Activated CD8-positive, alpha-beta memory T cell treated with anti-CD3 and anti-CD28 coated beads for 36 hours (primary cell): Measurements from ENCODE around the gene TNNC2. TPM values are rescaled to one million over a fixed set of nuclear protein-coding genes. Genes with fewer than 3 reads are reported as not detected.

ENCODE experiments used
- CTCF ChIA-PET: fragments of 350-600 bp; sonication (Branson Sonifier 250); formaldehyde crosslinking; loops from one replicate; lab custom pipeline; 2021; ENCODE audit warnings: antibody characterized with exemption; lab: Charles Lee
- POLR2A ChIA-PET: fragments of 350-600 bp; sonication (Branson Sonifier 250); formaldehyde crosslinking; loops from one replicate; lab custom pipeline; 2021; ENCODE audit warnings: antibody characterized with exemption; lab: Charles Lee
- total RNA-seq, 2 experiments: library from RNA; stranded (reverse); gene quantifications; one replicate each; pipeline ENCODE4 v1.2.3, GENCODE V29; 2021

The TNNC2 gene
- total RNA-seq, 2 experiments from 2014 or later, result not detected

DNA sequence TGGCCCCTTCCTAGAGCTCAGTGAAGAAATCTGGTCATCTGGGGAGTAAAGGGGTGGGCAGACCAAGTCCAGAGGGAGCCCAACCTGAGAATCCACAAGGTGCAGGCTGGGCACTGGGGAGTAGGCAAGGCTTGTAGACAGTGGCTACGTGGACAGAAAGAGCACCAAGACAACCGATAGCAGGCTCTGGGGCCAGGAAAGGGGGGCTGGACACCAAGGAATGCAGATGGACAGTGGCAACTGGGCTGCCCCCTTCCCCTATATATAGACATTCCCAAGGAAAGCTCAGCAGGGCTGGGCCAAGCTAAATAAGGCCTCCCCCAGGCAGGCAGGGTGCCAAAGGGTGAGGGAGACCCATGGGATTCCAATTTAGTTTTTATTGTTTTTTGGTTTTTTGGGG is 1.5 kb upstream of the TNNC2 start:
- ChIA-PET POLR2A (no interaction called here), CTCF (interaction anchor here (0.7 to 1.1 kb wide), 2 partner anchors 141 to 473 kb away, joined by 4 read pairs; no protein-coding TSS in a partner anchor)

GRCh38 chr20:45827712-45828111 is 600 bp upstream of the TNNC2 start:
- ChIA-PET CTCF (interaction anchor here (1.1 kb wide), 1 partner anchor 142 kb away, joined by 4 read pairs; no protein-coding TSS in a partner anchor), POLR2A (no interaction called here)

GRCh38 chr20:45826381-45827019 is 612 bp downstream of the TNNC2 start:
- ChIA-PET POLR2A (interaction anchor here (0.9 kb wide), 1 partner anchor 120 kb away, joined by 3 read pairs; no protein-coding TSS in a partner anchor), CTCF (interaction anchor here (2.6 kb wide), 1 partner anchor 13 kb away, joined by 13 read pairs; no protein-coding TSS in a partner anchor)

DNA sequence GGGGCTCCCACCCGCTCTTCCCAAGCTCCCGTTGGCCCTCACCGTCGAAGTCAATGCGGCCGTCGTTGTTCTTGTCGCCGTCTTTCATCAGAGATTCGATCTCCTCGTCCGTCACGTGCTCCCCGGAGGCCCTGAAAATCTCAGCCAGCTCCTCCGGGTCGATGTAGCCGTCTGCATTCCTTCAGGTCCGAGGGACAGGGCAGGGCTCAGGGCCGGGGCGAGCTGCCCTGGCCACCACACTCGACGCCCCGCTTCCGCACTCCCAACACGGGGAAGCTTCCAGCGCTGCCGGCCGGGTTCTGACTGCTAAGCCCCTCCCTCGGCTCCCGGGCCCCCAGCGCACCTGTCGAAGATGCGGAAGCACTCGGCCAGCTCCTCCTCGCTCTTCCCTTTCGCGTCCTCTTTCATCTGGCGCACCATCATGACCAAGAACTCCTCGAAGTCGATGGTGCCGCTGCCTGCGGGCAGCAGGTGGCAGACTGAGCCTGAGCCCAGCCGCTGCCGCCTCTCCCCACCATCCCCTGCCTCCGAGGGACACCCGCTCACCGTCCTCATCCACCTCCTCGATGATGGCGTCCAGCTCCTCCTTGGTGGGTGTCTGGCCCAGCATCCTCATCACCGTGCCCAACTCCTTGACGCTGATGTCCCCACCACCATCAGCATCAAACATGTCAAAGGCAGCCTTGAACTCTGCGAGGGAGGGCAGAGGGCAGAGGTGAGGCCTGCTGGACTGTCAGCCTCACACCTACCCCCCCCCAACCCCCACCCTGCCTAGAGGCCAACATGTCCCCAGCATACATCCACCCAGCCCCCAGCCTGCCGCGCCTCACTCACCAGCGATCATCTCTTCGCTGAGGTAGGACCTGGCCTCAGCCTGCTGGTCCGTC is 2.9 kb downstream of the TNNC2 start:
- ChIA-PET POLR2A (interaction anchor here (0.9 to 1.1 kb wide), 2 partner anchors 110 to 147 kb away, joined by 3 to 4 read pairs; partner anchors contain the start of gene PCIF1), CTCF (interaction anchor here (0.7 to 2.6 kb wide), 10 partner anchors 10 to 163 kb away, joined by 3 to 13 read pairs (median 4); partner anchors contain the start of gene SNX21)

GRCh38 chr20:45822857-45823256 is 4.3 kb downstream of the TNNC2 start:
- ChIA-PET POLR2A (interaction anchor here (0.9 kb wide), 1 partner anchor 10 kb away, joined by 3 read pairs; the partner anchor contains the start of gene UBE2C), CTCF (interaction anchor here (1.2 to 1.9 kb wide), 2 partner anchors 10 to 24 kb away, joined by 3 to 6 read pairs; no protein-coding TSS in a partner anchor)

DNA sequence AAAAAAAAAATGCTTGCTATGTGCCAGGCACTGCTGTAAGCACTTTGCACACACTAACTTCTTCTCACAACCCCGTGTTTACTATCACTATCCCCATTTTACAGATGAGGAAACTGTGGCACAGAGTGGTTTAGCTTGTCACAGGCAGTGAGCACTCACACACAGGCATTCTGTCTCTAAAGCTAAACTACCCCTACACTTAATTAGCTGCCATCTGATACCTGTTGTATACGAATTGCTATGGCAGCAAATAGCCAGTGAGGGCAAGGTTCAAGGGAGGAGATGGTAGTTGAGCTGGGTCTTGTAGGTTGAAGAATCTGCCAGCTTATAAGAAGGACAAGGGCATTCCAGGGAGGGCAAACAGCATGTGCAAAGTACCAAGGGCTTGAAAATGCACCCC is 5.2 kb downstream of the TNNC2 start:
- POLR2A ChIA-PET, result interaction anchor here (0.9 kb wide), 1 partner anchor 9 kb away, joined by 3 read pairs; the partner anchor contains the start of gene UBE2C
- CTCF ChIA-PET, result interaction anchor here (0.7 to 1.9 kb wide), 3 partner anchors 9 to 23 kb away, joined by 3 to 6 read pairs (median 3); no protein-coding TSS in a partner anchor

- POLR2A ChIA-PET, result no interaction called here
- CTCF ChIA-PET, result interaction anchor here (0.7 kb wide), 1 partner anchor 193 kb away, joined by 3 read pairs; no protein-coding TSS in a partner anchor
These were observed 7.6 kb downstream of the TNNC2 start for GRCh38 chr20:45819466-45819865.

DNA sequence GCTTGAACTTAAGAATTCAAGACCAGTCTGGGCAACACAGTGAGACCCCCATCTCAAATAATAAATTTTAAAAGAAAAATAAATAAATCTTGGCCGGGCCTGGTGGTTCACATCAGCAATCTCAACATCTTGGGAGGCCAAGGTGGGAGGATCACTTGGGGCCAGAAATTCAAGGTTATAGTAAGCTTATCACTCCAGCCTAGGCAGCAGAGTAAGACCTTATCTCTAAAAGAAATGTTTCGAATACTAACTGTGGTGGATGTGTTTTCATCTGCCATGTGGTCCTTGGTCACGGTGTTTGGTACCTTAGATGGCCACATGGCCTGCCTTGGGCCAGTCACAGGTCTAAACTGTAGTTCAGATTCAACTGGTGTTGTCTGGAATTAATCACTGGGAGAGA is 8.9 kb downstream of the TNNC2 start:
- ChIA-PET POLR2A (interaction anchor here (0.5 kb wide), 1 partner anchor 117 kb away, joined by 3 read pairs; no protein-coding TSS in a partner anchor), CTCF (no interaction called here)

DNA sequence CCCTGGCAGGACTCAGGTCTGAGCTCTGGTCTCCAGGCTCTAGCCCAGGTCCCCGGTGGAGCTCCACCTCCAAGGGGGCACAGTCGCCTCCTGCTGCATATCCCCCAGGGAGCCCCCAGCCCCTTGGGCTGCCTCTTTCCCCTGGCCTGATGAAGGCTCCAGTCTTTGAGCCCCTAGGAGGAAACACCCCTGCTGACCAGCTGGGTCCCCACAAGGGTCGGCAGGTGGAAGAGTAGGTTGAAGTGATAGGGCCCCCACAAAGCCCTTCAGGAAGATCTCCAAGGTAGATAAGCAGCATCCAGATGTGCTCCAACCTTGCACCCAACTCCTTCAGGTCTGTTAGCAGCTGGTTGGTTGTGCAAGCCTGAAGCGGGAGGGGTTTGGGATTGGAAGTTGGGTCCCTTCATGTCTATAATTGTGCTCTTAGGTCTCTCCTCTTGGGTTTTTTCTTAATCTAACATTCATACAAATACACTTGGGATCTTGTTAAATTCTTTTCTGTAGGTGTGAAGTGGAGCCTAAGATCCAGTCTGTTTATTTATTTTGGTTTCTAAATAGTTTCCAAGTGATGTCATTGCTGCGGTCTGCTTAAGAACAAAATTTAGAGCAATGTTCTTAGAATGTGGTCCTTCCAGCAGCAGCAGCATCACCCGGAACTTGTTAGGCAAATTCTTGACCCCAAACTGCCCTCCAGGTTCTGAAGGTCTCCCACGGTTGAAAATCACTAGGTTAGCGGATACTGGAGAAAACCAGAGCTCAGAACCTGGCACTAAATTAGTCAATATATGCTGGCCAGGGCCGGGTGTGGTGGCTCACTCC is 9.5 kb downstream of the TNNC2 start:
- POLR2A ChIA-PET, result interaction anchor here (0.6 to 1.1 kb wide), 2 partner anchors 24 to 117 kb away, joined by 5 read pairs; no protein-coding TSS in a partner anchor
- CTCF ChIA-PET, result no interaction called here

DNA sequence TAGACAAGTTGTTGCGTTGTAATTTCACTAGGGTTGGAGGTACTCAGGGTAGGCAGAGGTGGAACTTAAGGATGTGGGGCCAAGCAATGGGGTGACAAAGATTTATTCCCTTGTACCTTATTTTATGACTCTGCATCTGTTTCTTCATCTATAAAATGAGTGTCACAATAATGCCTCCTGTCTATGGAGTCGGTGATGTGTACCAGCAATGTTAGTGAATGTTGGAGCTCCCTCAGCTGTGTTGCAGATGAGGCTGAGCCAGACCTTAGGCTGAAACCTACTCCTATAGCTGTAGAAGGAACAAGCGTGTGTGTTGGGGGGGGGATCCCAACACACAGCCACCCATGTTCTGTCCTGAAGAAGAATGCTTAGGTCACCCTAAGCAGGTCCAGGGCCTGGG is 10.2 kb downstream of the TNNC2 start:
- ChIA-PET POLR2A (interaction anchor here (0.6 to 1.1 kb wide), 2 partner anchors 16 to 118 kb away, joined by 3 to 5 read pairs; no protein-coding TSS in a partner anchor), CTCF (interaction anchor here (0.6 kb wide), 1 partner anchor 56 kb away, joined by 3 read pairs; no protein-coding TSS in a partner anchor)

GRCh38 chr20:45814314-45814713 is 12.8 kb downstream of the TNNC2 start:
- POLR2A ChIA-PET, result no interaction called here
- CTCF ChIA-PET, result interaction anchor here (2.1 kb wide), 1 partner anchor 11 kb away, joined by 13 read pairs; no protein-coding TSS in a partner anchor

DNA sequence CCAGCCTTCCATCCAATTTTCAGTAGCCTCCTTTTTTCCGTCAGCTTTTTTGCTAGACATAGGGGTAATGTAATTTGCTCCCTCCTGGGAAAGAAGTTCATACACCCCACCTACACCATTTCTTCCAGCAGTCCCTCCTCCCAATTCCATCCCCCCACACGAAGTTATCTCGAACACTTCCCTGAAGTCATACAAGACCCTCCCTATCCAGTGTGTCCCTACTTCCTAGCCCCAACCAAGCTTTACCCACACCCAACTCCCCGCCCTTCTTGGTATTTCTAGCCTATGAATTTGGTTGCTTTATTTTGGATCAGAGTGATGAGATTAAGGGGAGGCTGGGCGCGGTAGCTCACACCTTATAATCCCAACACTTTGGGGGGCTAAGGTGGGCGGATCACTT is 13.6 kb downstream of the TNNC2 start:
- POLR2A ChIA-PET, result interaction anchor here (0.6 to 0.7 kb wide), 2 partner anchors 77 to 588 kb away, joined by 3 read pairs; partner anchors contain the start of gene NEURL2
- CTCF ChIA-PET, result interaction anchor here (1.0 to 2.1 kb wide), 4 partner anchors 9 to 76 kb away, joined by 3 to 13 read pairs (median 4); no protein-coding TSS in a partner anchor

DNA sequence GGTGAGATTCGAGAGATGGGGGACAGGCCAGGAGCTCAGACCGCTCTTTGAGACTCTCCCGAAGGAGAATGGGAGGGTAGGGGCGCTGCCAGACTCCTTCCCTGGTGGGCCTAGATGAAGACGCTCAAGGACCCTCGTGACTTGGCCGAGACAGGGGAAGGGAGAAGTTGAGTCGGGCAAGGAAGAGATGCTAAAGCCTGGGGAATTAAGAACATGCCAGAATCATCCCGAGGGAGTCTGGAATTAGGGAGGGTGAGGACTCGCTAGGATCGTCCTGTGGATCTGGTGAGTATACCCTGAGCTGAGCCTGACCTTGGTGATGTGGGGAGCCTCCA is 14.1 kb downstream of the TNNC2 start:
- ChIA-PET CTCF (interaction anchor here (1.0 to 2.1 kb wide), 4 partner anchors 9 to 76 kb away, joined by 3 to 13 read pairs (median 4); no protein-coding TSS in a partner anchor), POLR2A (interaction anchor here (0.6 to 0.7 kb wide), 5 partner anchors 9 to 121 kb away, joined by 3 to 4 read pairs (median 3); partner anchors contain the start of genes DNTTIP1, NEURL2, PCIF1 and WFDC3)

DNA sequence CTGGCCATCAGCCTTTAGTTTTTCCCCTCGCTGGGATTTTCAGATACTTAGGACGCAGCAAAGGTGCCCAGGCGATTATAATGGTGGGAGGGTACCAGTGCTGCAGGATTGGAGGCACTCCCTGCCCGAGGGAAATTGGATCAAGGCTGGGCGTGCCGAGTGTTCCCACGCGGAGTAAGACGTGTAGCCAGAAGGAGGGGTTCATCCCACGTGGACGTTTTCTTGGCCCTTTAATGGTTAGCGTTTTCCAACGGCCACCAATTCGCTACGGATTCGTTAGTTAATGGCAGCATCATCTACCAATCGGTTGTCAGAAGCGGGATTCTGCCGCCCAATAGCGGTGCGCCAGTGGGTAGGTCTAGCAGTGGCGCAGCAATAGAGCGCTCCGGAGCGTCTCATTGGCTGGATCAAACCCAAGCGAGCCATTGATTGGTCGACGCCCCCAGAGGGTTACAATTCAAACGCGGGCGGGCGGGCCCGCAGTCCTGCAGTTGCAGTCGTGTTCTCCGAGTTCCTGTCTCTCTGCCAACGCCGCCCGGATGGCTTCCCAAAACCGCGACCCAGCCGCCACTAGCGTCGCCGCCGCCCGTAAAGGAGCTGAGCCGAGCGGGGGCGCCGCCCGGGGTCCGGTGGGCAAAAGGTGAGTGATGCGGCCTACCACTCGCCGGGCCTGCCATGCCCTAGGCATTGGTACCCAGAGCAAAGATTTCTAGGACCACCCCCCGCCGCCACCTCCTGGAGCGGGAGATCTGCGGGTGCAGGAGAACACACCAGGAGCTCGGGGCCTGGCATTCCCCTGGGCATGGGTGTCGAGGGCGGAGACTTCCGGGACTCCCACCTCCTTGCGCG is 14.7 kb downstream of the TNNC2 start, which contains the start of gene UBE2C:
Gene UBE2C (plus strand): TSS at position 488 of the 849 bp plus-strand sequence. CDS start 52 bp downstream, at position 540.
- ChIA-PET POLR2A (interaction anchor here (0.6 to 0.7 kb wide), 5 partner anchors 10 to 122 kb away, joined by 3 to 4 read pairs (median 3); partner anchors contain the start of genes DNTTIP1, NEURL2, PCIF1 and WFDC3), CTCF (interaction anchor here (1.0 to 2.1 kb wide), 4 partner anchors 10 to 77 kb away, joined by 3 to 13 read pairs (median 4); no protein-coding TSS in a partner anchor)

- CTCF ChIA-PET, result no interaction called here
- POLR2A ChIA-PET, result no interaction called here
These were observed 16.7 kb downstream of the TNNC2 start for GRCh38 chr20:45810191-45810970.

- POLR2A ChIA-PET, result interaction anchor here (0.5 kb wide), 1 partner anchor 37 kb away, joined by 6 read pairs; no protein-coding TSS in a partner anchor
- CTCF ChIA-PET, result interaction anchor here (0.8 kb wide), 1 partner anchor 137 kb away, joined by 3 read pairs; no protein-coding TSS in a partner anchor
These were observed 25.3 kb downstream of the TNNC2 start for GRCh38 chr20:45801851-45802250.
